Esophagus mucosa (tissue), 1 donor: ENCODE data around the gene RBFOX2. TPM values are rescaled to one million over a fixed set of nuclear protein-coding genes. Genes with fewer than 3 reads are reported as not detected.
"Not testable (repeated sequence)": the region's sequence is repeated elsewhere in the genome, so short reads cannot be mapped to it uniquely, and the experiment has no call there.

Experiments used
- ATAC-seq: fragments of 200-7000 bp; cut with Tn5 transposase; one replicate; pipeline ENCODE4 v1.9.1; 2020
- total RNA-seq: library from RNA; stranded (reverse); gene quantifications from one replicate; pipeline ENCODE4 v1.2.4, GENCODE V29; 2023
- donor health status: DM: yes; HTN: yes; CAD: no.

RBFOX2 gene
- total RNA-seq, 1 donor from 2014 or later = 42.9 TPM

DNA sequence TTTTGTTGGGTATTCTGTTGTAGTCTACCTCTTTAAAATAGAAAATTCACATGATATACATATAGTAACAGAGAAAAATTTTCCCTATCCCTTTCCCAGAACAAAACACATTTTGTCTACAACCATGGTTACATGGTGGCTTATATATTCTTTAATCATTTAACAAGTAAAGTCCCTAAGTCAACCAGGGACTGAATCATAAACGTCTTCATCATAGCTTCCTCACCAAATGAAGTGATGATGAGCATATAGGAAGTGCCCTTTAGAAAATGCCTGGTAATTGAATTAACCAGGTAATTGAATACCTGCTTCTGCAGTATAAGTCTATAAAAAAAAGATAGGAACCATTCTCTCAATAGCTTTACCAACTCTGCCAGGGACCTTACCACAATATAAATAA, 209.7 kb downstream of the RBFOX2 start:
- no peak for ATAC-seq

DNA sequence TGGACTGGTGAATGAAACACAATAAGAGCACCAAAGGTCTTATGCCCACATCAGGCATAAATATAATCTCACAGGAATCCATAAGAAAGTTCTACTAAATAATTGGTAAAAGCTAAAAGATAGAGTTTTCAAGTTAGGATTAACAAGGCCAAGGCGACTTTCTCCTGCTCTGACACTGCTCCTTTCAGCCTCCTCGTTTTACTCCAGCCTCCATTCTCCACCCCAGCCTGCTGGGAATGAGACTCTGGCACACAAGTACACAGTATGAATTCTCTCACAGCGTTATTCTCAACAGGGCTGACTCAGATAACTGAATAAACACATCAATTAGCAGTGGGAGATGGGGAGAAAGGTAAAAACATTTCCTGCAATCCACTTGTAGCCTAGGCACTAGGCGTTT, 216.0 kb downstream of the RBFOX2 start:
- no peak for ATAC-seq

DNA sequence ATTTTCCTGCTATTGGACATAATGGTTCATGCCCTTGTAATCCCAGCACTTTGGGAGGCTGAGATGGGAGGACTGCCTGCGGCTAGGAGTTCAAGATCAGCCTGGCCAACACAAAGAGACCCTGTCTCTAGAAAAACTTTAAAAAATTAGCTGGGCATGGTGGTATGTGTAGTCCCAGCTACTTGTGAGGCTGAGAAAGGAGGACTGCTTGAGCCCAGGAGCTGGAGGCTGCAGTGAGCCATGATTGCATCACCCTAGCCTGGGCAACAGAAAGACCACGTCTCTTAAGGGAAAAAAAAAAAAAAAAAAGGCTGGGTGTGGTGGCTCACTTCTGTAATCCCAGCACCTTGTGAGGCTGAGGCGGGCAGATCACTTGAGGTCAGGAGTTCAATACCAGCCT, 217.0 kb downstream of the RBFOX2 start:
- ATAC-seq = no peak

DNA sequence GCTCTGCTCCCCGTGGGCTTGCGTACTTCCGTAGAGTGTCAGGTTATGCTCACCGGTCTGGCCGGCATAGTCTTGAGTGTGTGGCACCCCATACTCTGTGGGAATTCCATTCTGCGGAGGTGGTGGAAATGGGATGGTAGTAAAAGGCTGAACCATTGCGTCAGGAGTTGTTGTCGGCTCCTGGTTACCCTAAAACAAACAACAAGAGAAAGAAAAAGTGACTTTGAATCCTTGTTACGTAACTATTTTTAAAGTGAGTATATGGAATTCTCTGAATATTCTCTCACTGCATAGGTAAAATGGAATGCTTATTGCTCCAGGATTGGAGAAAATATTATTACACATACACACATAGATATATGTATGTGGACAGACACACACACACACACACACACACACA, 218.8 kb downstream of the RBFOX2 start:
- ATAC-seq = no peak

DNA sequence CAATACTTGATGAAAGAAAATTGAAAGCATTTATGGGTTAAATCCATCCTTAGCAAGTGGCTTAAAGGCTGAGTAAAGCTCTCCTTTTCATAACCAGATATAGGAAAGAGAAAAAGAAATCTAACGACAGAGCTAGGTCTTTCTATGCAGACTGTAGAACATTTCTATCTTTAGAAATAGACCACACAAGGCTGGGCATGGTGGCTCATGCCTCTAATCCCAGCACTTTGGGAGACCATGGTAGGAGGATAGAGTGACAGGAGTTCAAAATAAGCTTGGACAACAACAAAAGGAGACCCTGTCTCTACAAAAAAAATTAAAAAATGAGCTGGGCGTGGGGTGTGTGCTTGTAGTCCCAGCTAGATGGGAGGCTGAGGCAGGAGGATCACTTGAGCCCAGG, 220.2 kb downstream of the RBFOX2 start:
- ATAC-seq = no peak

DNA sequence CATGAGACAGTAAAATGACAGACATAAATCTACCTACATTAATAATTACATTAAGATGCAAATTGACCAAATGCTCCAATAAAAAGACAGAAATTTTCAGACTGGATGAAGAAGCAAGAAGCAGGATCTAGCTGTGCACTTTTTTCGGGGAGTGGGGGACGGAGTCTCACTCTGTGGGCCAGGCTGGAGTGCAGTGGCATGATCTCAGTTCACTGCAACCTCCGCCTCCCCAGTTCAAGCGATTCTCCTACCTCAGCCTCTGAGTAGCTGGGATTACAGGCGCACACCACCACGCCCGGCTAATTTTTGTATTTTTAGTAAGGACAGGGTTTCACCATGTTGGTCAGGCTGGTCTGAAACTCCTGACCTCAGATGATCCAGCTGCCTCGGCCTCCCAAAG, 222.0 kb downstream of the RBFOX2 start:
- not testable (repeated sequence) for ATAC-seq

DNA sequence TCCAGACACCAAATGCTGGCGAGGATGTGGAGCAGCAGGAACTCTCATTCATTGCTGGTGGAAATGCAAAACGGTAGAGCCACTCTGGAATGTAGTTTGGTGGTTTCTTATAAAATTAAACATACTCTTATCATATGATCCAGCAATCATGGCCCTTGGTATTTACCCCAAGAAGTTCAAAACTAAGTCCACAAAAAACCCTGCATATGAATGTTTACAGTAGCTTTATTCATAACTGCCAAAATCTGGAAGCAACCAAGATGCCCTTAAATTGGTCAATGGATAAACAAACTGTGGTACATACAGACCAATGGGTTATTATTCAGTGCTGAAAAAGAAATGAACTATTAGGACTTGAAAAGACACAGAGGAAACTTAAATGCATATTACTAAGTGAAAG, 223.2 kb downstream of the RBFOX2 start:
- no peak for ATAC-seq

DNA sequence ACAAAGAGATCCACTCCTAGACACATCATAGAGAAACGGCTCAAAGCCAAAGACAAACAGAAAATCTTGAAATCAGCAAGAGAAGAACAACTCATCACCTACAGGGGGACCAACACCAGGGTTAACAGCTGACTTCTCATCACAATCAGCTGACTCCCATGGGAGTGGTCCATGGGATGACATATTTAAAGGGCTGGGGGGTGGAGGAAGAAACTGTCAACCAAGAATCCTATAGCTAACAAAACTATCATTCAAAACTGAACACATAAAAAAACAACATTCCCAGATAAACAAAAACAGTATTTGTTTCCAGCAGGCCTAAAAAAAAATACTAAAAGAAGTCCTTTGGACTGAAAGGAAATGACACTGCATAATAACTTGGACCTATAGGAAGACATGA, 224.2 kb downstream of the RBFOX2 start:
- ATAC-seq = no peak

DNA sequence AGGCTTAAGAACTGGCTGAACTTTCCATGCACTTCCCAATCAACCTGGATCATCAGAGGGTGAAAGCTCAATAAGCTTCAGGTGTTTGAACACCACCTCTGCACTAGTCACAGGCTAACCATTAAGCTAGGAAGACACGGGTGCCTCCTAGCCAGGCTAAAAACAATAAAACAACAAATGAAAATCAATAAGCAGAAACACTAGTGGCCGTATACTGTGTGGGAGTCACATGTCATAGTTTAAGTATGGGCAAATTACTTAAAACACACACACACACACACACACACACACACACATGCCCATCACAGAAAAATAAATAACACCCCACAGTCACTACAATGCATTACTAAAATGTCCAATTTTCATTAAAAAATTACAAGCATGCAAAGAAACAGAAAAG, 225.7 kb downstream of the RBFOX2 start:
- no peak for ATAC-seq

DNA sequence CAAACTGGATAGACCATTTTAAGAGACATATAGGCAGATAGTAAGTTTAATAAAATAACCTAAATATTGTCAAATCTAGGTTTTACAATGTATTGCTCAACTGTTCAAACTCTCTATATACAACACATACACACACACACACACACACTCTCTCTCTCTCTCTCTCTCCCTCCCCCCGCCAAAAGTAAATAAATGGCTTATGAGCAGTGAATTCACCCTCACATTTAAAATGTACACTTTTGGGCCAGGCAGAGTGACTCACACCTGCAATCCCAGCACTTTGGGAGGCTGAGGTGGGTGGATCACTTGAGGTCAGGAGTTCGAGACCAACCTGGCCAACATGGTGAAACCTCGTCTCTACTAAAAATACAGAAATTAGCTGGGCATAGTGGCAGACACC, 227.3 kb downstream of the RBFOX2 start:
- ATAC-seq = peak; percentile 56

DNA sequence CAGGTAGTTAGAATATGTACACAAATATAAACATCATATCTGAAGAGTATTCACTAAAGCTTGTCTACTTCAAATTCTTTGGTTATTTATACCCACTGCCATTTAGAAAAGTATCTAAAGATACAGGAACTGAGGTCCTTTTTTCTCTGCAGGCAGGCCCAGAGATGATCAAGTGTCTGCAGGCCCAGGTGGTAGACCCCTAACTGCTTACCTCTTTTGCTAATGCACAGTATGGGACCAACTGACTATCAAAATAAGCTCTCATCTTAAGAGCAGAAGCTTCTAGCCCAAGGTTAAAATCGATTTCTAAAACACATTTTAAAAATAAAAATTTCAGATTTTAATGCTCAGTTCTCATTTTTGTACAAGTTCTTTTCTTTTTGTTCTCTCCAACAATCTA, 229.5 kb downstream of the RBFOX2 start:
- ATAC-seq = no peak

DNA sequence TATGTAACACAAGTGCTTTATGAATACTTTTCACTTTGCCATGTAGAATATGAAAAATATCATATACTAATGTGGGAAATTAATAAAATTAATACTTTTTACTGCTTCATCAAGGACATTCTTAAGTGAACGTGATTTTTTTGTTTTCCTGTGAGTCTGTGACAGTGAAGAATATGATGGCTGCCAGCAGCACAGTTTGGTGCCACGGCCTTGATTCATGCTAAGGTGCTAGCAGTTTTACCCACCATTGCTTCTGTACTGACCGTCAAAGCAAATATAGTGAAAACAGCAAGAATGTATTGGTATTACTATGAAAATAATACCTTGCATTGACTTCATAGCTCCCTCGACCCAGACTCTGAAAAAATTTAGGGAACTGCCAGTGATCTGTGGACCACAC, 231.2 kb downstream of the RBFOX2 start:
- ATAC-seq = no peak

DNA sequence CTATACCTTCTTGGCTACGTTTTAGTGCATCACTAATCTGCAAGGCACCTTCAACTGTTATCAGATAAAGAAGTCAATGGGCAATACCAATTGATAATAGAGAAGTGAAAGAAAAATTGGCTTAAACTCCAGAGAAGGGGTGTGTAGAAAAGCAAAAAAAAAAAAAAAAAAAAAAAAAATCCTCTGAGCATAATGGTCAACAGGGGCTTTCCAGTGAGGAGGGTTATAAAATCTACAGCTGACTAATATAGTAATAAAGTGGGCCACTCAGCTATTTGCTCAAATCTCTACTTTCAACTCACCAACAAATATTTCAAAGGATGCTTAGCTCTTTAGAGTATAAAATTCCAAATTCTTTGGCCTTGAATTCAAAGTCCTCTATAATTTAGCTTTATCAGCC, 233.1 kb downstream of the RBFOX2 start:
- no peak for ATAC-seq

DNA sequence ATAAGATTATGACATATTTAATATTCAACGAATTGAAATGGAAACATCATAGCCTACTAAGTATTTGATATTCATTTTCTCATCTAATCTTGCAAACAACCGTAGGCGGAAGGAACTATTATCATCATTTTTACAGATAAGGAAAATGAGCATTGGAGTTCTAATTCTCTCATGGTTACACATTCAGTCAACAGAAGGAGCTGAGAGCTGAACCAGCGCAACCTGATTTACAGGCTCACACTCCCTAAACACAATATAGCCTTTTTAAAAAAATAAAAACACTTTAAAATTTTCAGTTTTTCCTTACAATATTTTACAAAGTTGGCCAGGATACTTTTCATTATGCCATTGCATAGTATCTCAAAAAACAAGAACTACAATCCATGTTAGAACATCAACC, 236.1 kb downstream of the RBFOX2 start:
- peak; percentile 52 for ATAC-seq

DNA sequence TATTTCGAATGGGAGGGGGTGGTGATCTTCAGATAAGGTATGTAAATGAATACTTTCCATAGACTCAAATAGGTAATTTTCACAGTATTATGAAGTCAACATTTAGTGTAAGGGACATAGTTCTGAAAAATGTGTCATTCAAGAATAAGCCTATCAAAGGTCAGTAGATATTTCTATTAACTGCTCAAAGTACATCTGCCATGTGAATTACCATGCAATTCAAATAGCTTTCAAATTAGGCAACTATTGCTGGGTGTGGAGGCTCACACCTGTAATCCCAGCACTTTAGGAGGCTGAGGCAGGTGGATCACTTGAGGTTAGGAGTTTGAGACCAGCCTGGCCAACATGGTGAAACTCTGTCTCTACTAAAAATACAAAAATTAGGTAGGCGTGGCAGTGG, 236.8 kb downstream of the RBFOX2 start:
- not testable (repeated sequence) for ATAC-seq

DNA sequence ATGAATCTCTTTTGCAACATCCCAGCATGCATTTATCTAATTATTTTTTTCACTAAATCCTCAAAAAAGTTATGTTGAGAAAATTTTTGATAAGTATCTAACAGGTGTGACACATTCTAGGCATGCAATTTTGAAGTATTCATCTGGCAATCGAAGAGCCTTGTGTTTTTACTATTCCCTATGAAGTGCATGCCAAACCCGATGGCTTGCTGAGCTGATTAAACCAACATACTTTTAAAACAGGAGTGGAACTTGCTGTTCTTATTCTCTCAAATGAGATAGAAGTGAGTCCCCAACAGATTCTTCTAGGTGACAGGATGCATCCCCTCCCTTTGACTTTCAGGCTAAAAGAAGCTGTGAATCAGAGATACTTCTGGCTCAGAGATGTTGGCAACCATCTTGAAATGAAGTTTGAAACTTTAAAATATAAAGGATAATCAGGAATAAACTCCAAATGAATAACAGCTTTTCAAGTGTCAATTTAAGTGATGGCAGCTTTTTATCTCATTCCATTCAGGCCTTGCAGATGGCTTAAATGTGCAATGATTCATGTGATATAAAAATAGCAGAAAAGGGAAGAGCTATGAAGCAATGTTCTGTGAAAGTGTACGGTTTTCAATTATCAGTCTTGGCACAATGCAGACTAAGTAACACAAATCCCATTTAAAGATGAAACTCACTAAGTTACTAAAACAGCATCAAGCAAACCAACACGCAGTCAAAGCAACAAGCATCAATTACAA, 243.3 kb downstream of the RBFOX2 start:
- ATAC-seq = no peak

DNA sequence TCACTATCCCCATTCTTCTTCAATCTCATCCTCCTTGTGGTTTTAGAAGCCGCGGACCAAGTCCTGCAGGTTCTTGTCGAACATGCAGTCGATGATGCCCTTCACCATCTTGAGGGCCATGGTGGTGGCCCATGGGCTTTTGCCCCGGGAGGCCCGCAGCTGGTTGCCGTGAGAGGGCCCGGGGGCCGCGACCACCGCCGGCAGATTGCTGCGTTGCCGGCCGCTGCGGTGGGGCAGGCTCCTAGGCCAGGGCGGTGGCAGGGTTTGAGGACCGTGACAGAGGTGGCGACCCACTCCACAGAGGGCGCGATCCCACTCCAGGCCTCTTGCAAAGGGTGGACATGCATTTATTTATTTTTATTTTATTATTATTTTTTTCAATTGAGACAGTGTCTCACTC, 244.0 kb downstream of the RBFOX2 start:
- ATAC-seq = peak; percentile 33

DNA sequence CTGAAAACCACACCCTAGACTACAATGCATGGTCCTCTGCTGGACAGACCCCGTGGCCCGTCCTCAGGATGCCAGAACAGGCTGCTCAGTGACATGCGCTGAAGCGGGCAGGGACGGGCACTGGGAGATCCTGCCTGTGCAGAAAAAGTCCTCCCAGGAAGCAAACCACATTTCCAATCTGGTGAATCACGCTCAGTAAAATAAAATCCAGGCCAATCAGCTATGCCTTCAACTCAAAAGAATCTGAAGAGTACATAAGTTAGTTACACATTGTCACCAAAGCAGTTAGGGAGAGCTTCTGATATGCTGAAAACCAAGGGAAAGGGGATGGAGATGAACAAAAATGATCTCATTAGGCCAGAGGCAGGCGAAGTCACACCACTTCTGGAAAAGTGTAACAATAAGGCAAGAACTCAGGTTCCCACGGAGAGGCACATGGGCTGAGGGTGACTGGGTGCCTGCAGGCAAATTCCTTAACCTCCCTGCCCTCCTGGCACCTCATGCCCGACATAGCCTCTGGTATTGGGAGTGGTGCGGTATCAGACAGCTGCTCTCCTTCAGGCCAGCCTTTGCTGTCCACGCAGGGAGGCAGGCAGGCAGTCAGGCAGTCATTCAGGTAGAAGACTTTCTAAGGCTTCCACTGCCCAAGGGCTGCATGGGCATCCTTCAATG, 244.5 kb downstream of the RBFOX2 start:
- peak; percentile 67 for ATAC-seq

DNA sequence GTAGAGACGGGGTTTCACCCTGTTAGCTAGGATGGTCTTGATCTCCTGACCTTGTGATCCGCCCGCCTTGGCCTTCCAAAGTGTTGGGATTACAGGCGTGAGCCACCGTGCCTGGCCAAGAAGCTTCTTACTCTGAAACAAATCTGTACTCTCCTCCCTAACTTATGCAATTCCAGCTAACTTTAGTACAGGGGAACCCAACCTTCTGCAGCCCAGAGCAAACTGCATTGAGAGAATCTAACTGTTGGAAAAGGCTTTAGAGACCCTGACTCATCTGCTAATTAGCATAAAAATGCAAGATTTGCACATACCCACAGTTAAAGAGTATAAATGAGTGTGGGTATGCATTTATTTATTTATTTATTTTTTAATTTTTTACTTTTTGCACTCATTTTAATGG, 246.1 kb downstream of the RBFOX2 start:
- ATAC-seq = no peak

DNA sequence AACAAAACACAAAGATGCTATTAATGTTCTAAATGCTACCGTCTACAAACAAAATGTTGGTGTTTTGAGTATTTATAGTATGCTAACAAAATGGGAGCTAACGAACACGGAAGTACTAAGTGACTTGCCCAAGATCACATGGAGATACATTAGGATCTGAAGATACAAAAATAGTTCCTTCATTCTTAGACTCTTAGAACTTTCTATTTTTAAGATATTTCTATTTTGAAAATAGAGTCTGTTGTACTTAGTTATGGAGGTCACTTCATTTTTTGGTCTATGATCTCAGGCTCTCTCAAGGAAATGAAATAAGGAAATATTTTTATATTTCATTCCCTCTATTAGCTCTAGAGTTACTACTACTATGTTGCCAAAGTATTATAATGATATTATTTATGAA, 246.7 kb downstream of the RBFOX2 start:
- no peak for ATAC-seq

DNA sequence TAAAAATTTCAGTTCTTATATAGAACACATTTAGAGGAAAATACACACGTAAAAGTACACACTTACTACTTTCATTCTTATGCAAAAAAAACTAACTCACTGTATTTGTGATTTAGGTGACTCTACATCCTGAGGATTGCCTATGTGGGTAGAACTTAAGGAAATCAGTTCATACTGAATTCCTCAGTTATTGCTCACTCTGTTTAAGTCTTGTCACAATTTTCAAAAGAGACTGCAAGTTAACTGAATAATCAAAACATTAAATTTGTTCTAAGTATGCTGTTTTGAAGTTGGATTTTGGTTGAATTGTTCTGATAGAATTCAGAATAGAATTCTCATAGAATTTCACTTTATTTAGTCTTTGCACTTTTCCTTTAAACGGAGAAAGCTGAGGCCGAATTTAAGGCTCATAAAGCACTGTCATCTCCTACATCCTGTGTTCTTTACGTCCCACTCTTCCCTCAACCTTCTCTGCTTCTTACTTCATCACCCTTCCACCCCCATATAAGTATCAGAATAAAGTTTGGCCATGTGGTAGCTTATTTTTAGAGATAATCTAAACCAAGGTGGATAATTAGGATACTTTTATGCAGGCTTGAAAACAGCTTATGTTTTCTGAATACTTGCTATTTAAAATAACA, 251.2 kb downstream of the RBFOX2 start:
- ATAC-seq = no peak

DNA sequence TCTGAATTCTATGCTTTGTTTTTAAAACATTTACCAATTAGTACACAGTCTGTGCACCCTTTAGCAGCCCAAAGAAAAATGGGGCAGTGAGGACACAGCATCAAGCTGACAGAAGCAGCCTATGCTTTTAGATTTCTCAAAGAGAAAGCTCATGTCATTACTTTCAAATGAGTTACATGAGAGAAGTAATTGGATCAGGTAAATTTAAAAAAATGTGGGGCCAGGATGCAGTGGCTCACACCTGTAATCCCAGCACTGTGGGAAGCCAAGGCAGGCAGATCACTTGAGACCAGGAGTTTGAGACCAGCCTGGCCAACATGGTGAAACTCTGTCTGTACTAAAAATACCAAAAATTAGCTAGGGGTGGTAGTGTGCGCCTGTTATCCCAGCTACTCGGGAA, 253.3 kb downstream of the RBFOX2 start:
- no peak for ATAC-seq

DNA sequence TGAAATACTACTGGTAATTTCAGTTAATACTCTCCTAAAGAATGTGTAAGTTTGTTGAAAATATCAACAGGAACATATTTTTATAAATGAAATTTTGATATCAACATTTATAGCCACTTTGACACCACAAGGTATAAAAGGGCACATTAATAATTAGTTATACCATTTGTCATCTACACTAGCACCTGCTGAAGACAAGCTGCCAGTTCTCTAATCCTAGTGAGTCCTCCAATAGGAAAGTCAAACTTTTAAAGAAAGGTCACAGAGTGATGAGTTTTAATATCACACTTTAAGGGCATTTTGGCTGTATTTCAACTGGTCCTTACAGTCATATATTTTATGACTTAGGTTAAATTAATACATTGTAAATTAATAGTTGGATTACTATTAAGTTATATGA, 258.6 kb downstream of the RBFOX2 start:
- no peak for ATAC-seq
